Measurements from ENCODE around the gene LPCAT1.

GRCh38 chr5:1488882-1489680 is 34.7 kb downstream of the LPCAT1 start:
- TF ChIP-seq CTCF (IDR thresholded peaks at IDR 0.05) (no peak), ZFX (IDR thresholded peaks at IDR 0.05; ENCODE audit: borderline replicate concordance) (no peak)

Data from 22Rv1 (cell line).